ENCODE results near the gene BET1. TPM values are rescaled to one million over a fixed set of nuclear protein-coding genes. Genes with fewer than 3 reads are reported as not detected.

The BET1 gene
- total RNA-seq, 1 experiment from 2014 or later = 38.2 TPM

DNA sequence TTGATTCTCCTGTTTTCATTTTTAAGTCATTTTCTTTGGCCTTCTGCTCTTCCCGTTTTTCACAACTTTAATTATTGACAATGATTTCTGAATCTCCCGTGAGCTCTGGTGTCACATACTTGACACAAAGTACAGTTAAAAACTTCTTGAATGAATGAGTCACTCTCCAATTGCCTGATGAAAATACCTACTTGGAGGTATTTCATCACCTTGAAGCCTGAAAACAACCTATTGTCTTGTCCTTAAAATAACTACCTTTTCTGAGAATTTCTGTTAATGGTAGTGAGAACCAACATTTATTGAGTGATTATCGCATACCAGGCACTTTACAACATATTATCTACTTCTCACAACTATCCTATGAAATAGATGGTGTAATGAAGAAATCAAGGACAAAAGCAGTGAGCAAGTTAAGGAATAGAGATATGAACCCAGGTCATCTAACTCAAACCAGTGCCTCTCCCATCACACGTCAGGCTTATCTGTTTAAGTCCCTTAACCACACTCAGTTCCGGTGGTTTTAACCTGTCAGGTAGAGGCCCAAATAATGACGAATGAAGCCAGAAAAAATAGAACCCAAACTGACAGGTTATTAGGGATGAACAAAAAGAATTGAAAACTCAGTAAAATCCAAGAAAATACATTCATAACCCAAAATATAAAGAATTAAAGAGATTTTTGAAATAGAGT lies 11.6 kb downstream of the BET1 start:
- Histone ChIP-seq H3K27ac (no peak overlapping the region), H3K9me3 (replicated peaks) (no peaks in the 10 kb centered on the region), H3K27me3 (no peaks in the 10 kb centered on the region; the same call in 1 of the 2 replicates), H3K36me3 (peaks cover 18% of the 10 kb centered on the region), H3K4me1 (no peaks in the 10 kb centered on the region), H3K4me3 (no peak overlapping the region)
- DNase-seq = no peak

DNA sequence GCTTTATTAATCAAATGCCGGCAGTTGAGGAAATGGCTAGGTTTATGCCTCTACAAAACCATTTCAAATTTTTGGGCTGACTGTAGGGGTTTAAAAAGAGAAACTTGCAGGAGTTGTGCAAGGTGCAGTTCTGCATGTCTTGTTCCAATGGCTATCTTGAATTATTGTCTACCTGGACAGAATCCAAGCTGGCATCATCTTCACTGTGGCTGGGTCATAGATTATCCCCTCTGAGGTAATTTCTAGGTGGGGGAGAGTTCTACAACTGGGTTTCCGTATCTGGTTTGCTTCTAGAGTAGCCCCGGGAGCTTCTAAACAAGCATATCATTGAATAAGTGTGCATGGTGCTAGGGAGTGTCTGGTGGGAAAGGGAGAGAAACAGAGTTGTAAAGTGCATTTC lies 16.9 kb downstream of the BET1 start:
- no peaks in the 10 kb centered on the region for H3K36me3 ChIP-seq
- H3K27ac ChIP-seq = no peak overlapping the region
- no peak overlapping the region for H3K4me3 ChIP-seq
- H3K9me3 ChIP-seq (replicated peaks) = no peaks in the 10 kb centered on the region
- no peaks in the 10 kb centered on the region for H3K27me3 ChIP-seq
- no peak for DNase-seq
- H3K4me1 ChIP-seq = no peaks in the 10 kb centered on the region

DNA sequence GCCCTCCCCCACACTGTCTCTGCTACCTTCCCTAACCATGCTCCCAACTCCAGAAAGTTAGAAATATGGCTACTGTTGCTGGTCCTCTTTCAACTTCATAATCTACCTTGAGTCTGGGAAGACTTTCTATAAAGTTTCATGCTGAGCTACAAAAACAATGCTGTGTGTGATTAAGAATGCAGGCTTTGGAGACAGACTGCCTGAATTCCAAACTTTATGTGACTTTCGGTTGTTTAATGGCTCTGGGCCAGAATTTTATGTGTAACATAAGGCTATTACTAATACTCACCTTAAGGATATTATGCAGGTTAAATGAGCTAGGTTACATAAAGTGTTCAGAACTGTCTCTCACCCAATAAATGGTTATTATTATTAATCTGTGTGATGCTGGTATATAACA lies 19.1 kb downstream of the BET1 start:
- Histone ChIP-seq H3K36me3 (no peaks in the 10 kb centered on the region), H3K4me3 (no peak overlapping the region), H3K27ac (no peak overlapping the region), H3K27me3 (no peaks in the 10 kb centered on the region), H3K4me1 (no peaks in the 10 kb centered on the region), H3K9me3 (replicated peaks) (no peaks in the 10 kb centered on the region)
- DNase-seq = no peak

DNA sequence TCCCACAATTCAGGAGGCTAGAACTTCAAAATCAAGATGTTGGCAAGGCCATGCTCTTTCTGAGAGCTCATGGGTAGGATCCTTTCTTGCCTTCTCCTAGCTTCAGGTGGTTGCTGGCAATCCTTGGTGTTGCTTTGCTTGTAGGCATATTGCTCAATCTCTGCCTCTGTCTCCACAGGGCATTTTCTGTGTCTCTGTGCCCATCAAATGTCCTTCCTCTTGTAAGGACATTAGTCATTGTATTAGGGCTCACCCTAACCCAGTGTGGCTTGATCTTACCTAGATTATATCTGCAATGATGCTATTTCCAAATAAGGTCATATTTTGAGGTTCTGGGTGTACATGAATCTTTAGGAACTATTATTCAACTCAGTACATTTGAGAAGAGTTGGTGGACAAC lies 20.1 kb downstream of the BET1 start:
- H3K27ac ChIP-seq = no peak overlapping the region
- H3K4me3 ChIP-seq = no peak overlapping the region
- no peaks in the 10 kb centered on the region for H3K9me3 ChIP-seq (replicated peaks)
- H3K4me1 ChIP-seq = no peaks in the 10 kb centered on the region
- no peaks in the 10 kb centered on the region for H3K36me3 ChIP-seq
- no peak for DNase-seq
- no peaks in the 10 kb centered on the region for H3K27me3 ChIP-seq

DNA sequence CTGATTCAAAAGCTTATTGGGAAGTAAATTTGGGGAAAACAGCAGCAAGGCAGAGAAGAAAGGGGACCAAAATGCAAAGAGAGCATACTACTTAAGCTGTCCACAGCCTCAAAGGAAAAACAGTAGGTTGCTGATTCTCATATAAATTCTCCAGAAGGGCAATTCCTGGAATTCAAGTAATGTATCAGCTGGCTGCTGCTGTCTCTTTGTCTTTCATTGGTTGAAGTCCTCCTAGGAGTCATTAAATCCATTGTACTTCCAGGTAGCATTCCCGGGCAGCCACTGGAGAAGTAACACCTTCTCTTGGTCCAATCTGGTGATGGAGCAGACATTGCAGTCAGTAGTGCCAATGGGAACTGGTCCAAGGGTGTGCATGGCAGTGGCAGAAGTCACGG lies 22.7 kb downstream of the BET1 start:
- Histone ChIP-seq H3K4me1 (peaks cover 9% of the 10 kb centered on the region; the same call in 1 of the 2 replicates), H3K4me3 (no peak overlapping the region), H3K36me3 (no peaks in the 10 kb centered on the region), H3K27ac (no peak overlapping the region), H3K27me3 (no peaks in the 10 kb centered on the region), H3K9me3 (replicated peaks) (no peaks in the 10 kb centered on the region)
- DNase-seq = no peak

DNA sequence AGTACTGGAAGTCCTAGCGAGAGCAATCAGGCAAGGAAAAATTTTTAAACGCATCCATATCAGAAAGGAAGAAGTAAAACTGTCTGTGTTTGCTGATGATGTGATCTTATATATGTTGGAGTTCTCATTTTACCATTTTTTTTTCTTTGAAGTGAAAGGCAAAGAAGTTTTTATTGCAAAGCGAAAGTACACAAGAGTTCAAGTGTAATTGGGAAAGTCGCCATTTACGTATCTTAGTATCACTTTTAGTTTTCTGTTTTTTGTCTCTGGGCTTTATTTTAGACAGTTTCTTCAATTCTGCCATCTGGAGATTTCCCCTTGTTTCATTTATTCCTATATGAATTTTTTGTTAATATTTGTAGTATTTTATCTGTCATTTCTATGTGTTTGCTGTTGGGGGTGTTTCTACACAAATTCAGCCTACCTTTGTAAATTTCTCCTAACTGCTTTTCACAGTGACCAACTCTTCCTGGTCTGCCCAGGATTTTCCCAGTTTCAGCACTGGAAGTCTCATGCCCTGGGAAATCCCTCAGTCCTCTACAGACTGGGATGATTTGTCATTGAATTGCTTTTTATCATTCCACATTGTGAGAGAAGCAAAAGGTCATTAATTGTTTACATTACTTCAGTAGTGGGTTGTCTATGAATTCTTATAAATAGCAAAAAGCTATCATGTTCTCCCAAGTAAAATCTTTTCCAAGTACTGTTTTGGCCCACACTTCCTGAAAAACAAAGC lies 23.2 kb downstream of the BET1 start:
- H3K9me3 ChIP-seq (replicated peaks) = no peaks in the 10 kb centered on the region
- no peaks in the 10 kb centered on the region for H3K36me3 ChIP-seq
- H3K4me1 ChIP-seq = peaks cover 9% of the 10 kb centered on the region; the same call in 1 of the 2 replicates
- DNase-seq = no peak
- no peaks in the 10 kb centered on the region for H3K27me3 ChIP-seq
- H3K27ac ChIP-seq = no peak overlapping the region
- H3K4me3 ChIP-seq = no peak overlapping the region

DNA sequence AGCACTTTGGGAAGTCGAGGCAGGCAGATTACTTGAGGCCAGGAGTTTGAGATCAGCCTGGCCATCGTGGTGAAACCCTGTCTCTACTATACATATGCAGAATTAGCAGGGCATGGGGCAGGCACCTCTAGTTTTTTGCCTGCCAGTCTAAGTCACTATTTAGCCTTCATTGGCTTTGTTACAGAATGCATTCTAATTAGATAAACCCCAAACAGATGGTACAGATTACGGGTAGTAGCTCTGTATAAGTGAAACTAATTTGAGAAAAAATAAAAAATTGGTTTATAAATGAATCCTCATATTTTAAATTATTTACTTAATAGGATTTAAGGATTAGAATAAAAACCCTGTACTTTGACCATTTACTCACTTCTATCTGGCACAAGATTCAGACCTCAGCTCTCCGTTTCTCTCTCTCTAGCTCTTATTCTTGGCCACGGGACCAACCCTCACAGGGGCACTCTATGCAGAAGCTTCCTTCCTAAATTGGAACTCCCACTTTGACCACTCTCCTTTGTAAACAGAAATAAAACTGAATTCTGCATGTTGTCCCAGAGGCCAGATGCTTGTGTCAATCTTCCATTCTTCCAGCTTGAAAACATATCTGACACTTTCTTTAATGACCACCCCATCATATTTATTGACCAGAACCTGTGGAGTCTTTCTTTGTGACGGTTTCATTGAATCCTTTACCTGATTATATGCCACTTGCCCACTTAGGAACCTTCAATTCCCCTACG lies 26.8 kb downstream of the BET1 start:
- DNase-seq = peak; percentile 19 to 54
- Histone ChIP-seq H3K27me3 (no peaks in the 10 kb centered on the region), H3K4me3 (peak overlapping the region; percentile 7; the same call in 1 of the 2 replicates), H3K27ac (no peak overlapping the region), H3K9me3 (replicated peaks) (no peaks in the 10 kb centered on the region), H3K4me1 (peaks cover 9% of the 10 kb centered on the region; the same call in 1 of the 2 replicates), H3K36me3 (no peaks in the 10 kb centered on the region)

DNA sequence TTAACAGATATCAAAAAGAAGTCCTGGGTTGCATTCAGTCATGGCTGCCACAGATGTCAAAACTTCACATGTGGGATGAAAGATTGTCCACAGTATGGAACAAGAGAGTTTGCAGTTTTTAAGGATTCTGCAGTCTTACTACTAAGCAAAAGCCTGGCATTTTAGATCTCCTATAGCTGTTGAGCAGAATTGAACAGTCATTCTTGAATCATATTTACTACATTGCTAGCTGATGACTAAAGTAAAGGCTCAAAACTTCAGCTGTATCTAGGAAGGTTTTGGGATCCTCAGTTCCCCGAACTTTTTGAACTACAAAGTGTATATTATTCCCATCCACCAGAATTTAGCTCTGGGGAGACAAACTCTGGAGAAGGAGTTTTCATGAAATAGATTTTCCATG lies 31.0 kb downstream of the BET1 start:
- Histone ChIP-seq H3K36me3 (no peaks in the 10 kb centered on the region), H3K27ac (no peak overlapping the region), H3K4me1 (peaks cover 9% of the 10 kb centered on the region; the same call in 1 of the 2 replicates), H3K9me3 (replicated peaks) (no peaks in the 10 kb centered on the region), H3K27me3 (no peaks in the 10 kb centered on the region), H3K4me3 (no peak overlapping the region)
- no peak for DNase-seq

DNA sequence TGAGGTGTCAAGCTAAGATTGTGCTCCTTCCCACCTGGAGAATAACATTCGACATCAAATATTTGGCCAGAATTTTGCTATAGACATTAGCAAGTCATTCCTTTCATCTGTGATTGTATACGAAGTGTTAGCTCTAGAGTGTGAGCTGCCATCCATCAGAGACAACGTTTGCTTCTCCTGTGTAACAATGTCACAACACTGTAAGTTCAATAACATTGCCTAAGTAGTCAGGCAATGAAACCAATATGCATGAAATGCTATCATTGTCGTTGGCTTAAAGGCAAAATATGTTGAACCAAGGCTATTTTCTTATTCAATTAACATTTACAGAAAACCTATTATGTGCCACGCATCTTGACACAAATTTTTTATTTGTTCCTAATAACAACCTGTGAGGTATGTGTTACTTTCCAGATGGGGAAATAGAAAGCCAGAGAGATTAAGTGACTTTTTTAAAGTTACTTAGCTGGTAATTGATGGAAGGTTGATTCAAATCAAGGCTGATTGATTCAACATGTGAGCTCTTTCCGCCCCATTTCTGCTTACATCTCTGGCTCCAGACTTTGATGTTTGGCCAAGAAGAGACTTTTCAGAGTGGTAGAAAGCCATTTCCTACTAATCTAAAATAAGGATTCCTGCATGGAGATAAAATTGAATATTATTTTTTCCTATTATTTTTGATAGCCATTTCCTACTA lies 32.0 kb downstream of the BET1 start:
- Histone ChIP-seq H3K4me3 (no peak overlapping the region), H3K27ac (no peak overlapping the region), H3K27me3 (no peaks in the 10 kb centered on the region), H3K4me1 (peaks cover 3% of the 10 kb centered on the region; the same call in 1 of the 2 replicates), H3K36me3 (no peaks in the 10 kb centered on the region), H3K9me3 (replicated peaks) (no peaks in the 10 kb centered on the region)
- DNase-seq = no peak

DNA sequence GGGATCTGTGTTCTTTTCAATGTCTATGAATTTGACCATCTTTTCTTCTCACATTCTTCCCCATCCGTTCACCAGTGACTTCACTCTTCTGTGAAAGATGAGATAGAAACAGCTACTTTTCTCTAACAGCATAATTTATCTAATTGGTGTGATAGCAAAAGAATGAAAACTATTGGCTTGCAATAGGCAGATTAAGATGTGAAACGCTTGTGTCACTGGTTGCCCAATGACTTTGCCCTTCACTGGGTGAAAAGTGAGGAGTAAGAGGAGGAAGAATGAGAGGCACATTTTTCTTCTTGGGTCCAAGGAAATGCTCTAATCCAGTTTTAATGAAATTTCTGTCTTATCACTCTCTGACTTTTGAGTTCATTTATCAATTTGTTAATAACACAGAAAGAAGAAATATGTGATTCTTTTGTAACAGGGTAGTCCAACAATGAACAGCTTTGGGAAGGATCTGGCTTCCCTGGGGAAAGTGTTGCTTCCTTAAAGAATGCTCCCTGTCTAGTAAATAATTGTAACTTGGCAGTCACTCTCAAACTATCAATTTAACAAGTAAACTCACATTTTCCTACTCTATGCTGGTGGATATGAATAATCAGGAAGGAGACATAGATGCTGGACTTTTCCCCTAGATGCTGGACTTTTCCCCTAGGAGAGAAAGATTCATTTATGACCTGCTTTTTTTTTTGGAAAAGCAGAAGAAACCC lies 35.1 kb downstream of the BET1 start:
- Histone ChIP-seq H3K9me3 (replicated peaks) (no peaks in the 10 kb centered on the region), H3K4me3 (no peak overlapping the region), H3K27me3 (no peaks in the 10 kb centered on the region), H3K27ac (no peak overlapping the region), H3K36me3 (no peaks in the 10 kb centered on the region), H3K4me1 (no peaks in the 10 kb centered on the region)
- no peak for DNase-seq

DNA sequence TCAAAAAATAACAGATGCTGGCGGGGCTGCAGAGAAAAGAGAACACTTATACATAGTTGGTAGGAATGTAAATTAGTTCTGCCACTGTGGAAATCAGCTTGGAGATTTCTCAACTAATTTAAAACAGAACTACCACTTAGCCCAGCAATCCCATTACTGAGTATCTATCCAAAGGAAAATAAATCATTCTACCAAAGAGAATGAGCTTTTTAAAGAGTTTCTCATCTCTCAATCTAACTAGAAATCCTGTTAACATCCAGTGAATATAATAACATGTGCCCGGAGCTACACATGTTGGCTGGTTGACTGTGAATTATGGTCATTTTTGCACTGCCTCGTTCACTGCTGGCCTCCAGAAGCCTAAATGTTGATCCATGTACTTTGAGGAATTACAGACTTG lies 39.3 kb downstream of the BET1 start:
- H3K4me3 ChIP-seq = no peak overlapping the region
- no peak for DNase-seq
- H3K9me3 ChIP-seq (replicated peaks) = no peaks in the 10 kb centered on the region
- no peaks in the 10 kb centered on the region for H3K36me3 ChIP-seq
- H3K27me3 ChIP-seq = no peaks in the 10 kb centered on the region
- H3K4me1 ChIP-seq = no peaks in the 10 kb centered on the region
- H3K27ac ChIP-seq = no peak overlapping the region

DNA sequence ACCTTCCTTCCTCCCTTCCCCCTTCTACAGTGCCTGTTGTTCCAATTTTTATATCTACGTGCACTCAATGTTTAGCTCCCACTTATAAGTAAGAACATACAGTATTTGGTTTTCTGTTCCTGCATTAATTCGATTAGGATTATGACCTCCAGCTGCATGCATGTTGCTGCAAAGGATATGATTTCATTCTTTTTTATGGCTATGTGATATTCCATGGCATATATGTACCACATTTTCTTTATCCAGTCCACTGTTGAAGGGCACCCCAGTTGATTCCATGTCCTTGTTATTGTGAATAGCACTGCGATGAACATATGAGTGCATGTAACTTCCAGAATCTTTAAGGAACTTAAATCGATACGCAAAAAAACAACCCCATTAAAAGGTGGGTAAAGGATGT lies 39.9 kb downstream of the BET1 start:
- H3K27me3 ChIP-seq = no peaks in the 10 kb centered on the region
- H3K4me3 ChIP-seq = no peak overlapping the region
- no peaks in the 10 kb centered on the region for H3K36me3 ChIP-seq
- DNase-seq = no peak
- no peaks in the 10 kb centered on the region for H3K4me1 ChIP-seq
- H3K27ac ChIP-seq = no peak overlapping the region
- H3K9me3 ChIP-seq (replicated peaks) = no peaks in the 10 kb centered on the region

DNA sequence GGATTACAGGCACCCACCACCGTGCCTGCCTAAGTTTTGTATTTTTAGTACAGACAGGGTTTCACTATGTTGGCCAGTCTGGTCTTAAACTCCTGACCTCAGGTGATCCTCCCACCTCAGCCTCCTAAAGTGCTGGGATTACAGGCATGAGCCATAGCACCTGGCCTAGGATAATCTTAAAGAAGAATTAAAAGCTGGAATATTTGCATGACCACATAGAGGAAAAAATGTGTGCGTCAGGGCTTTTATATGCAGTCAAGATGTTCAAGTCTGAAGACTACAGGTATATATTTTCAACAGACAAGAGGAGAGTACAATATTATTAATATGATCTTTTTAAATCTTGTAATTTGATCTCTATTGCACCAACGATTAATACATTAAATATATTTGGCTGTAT lies 43.2 kb downstream of the BET1 start:
- H3K4me3 ChIP-seq = no peak overlapping the region
- no peak overlapping the region for H3K27ac ChIP-seq
- no peaks in the 10 kb centered on the region for H3K9me3 ChIP-seq (replicated peaks)
- no peaks in the 10 kb centered on the region for H3K4me1 ChIP-seq
- no peaks in the 10 kb centered on the region for H3K27me3 ChIP-seq
- no peaks in the 10 kb centered on the region for H3K36me3 ChIP-seq
- no peak for DNase-seq

DNA sequence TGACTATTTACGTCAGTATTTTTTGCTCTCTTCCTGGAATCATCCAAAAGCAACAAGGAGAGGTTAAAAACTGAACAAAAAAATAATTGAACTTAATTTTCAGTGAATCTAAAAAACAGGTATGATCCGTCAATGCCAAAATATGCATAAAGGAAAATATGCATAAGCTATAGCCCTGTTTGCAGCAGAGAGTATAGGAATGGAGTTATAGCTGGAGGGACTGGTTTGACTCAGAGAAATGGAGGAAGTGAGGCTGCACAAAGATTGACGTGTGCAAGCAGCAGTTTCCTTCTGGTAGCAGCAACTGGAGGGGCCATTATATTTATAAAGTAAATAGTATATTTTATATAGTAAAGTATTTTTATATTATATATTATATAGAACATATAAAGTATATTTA lies 45.5 kb downstream of the BET1 start:
- Histone ChIP-seq H3K9me3 (replicated peaks) (no peaks in the 10 kb centered on the region), H3K27me3 (no peaks in the 10 kb centered on the region), H3K36me3 (no peaks in the 10 kb centered on the region), H3K4me3 (no peak overlapping the region), H3K27ac (no peak overlapping the region), H3K4me1 (no peaks in the 10 kb centered on the region)
- no peak for DNase-seq

All from SJCRH30 (cell line).